Gastroesophageal sphincter (tissue), 3 donors: Measurements from ENCODE around the gene TMTC2.

Source experiments
- CTCF ChIP-seq, 4 experiments: fragments of 200-600 bp in 2 of 4; fragments of 450-650 bp in 2 of 4; sonication (generic) in 1 of 4; IDR thresholded peaks; one replicate each; pipeline ENCODE4 v1.5.1; 2017 to 2019; ENCODE audit warnings: antibody characterized with exemption in 4 of 4, mild to moderate bottlenecking in 2 of 4, moderate library complexity in 2 of 4
- EP300 ChIP-seq: sonication (generic); formaldehyde crosslinking; IDR thresholded peaks from one replicate; pipeline ENCODE4 v1.6.1; 2017; ENCODE audit warnings: antibody characterized with exemption, mild to moderate bottlenecking
- POLR2A ChIP-seq, 2 donors: fragments of 450-650 bp; IDR thresholded peaks; one replicate each; pipeline ENCODE4 v1.6.1; 2017; ENCODE audit warnings: antibody characterized with exemption in 2 of 2, mild to moderate bottlenecking in 2 of 2, moderate library complexity in 1 of 2

DNA sequence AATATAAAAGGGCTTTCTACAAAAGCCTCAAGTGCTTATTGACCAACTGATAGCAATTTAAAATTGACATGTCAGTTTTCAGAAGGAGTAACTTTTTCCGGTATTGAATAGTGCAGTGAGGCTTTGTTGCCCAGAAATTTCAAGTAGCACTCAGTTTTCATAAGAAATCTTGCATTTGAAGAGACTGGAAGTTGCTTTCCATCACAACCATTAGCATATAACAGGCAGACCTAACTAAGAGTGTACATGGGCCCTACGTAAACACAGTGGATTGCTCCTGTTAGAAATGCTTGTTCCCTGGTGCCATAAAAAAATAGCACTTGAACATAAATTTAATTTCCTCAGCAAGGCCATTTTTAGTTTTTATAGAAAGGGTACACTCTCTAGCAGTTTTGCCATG, 117.9 kb downstream of the TMTC2 start:
- TF ChIP-seq CTCF (IDR thresholded peaks at IDR 0.05) (no peak), POLR2A (IDR thresholded peaks at IDR 0.05) (no peak), EP300 (no peak)
